Osteocyte (in vitro differentiated cells): ENCODE results near the gene SCFD2. TPM values are rescaled to one million over a fixed set of nuclear protein-coding genes. Genes with fewer than 3 reads are reported as not detected.

Source experiments
- DNase-seq: peaks from one replicate; pipeline ENCODE4 v3.0.0; 2021; ENCODE audit warnings: mixed read lengths; ENCODE audit not compliant: unreplicated experiment; ENCODE audit errors: extremely low spot score
- H3K27ac Mint-ChIP-seq: one replicate; pipeline ENCODE4 v1.8.0; 2021; ENCODE audit warnings: mild to moderate bottlenecking, mixed read lengths; ENCODE audit not compliant: unreplicated experiment
- H3K27me3 Mint-ChIP-seq: one replicate; pipeline ENCODE4 v1.8.0; 2021; ENCODE audit warnings: mixed read lengths; ENCODE audit not compliant: unreplicated experiment
- H3K36me3 Mint-ChIP-seq: one replicate; pipeline ENCODE4 v1.8.0; 2021; ENCODE audit warnings: mixed read lengths; ENCODE audit not compliant: unreplicated experiment
- H3K4me1 Mint-ChIP-seq: one replicate; pipeline ENCODE4 v1.8.0; 2021; ENCODE audit warnings: mixed read lengths; ENCODE audit not compliant: unreplicated experiment
- H3K4me3 Mint-ChIP-seq: one replicate; pipeline ENCODE4 v1.8.0; 2021; ENCODE audit warnings: mild to moderate bottlenecking, moderate library complexity, mixed read lengths; ENCODE audit not compliant: unreplicated experiment
- H3K9me3 Mint-ChIP-seq: one replicate; pipeline ENCODE4 v1.8.0; 2021; ENCODE audit warnings: mixed read lengths; ENCODE audit not compliant: unreplicated experiment
- total RNA-seq: library from RNA; stranded (reverse); gene quantifications from 2 replicates; pipeline ENCODE4 v1.2.1, GENCODE V29; 2021
- TF ChIP-seq, protein P1 (sequence below): fragments of 200-600 bp; sonication (generic); IDR thresholded peaks from 2 replicates; pipeline ENCODE4 v1.5.0; 2021; ENCODE audit warnings: antibody characterized with exemption, mild to moderate bottlenecking, moderate library complexity

The SCFD2 gene
- total RNA-seq, 1 donor from 2014 or later: 14.0 TPM

DNA sequence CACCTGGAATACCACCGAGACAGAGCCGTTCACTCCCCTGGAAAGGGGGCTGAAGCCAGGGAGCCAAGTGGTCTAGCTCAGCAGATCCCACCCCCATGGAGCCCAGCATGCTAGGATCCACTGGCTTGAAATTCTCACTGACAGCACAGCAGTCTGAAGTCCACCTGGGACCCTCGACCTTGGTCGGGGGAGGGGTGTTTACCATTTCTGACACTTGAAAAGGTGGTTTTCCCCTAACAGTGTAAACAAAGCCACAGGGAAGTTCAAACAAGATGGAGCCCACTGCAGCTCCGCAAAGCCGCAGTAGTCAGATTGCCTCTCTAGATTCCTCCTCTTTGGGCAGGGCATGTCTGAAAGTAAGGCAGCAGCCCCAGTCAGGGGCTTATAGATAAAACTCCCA is 260.5 kb downstream of the SCFD2 start:
- peaks cover 23% of the 10 kb centered on the region for H3K9me3 Mint-ChIP-seq
- no peak overlapping the region for H3K27ac Mint-ChIP-seq
- H3K4me1 Mint-ChIP-seq: peaks cover 17% of the 10 kb centered on the region
- DNase-seq: no peak
- no peaks in the 10 kb centered on the region for H3K36me3 Mint-ChIP-seq
- H3K4me3 Mint-ChIP-seq: no peak overlapping the region
- TF ChIP-seq, protein P1, sequence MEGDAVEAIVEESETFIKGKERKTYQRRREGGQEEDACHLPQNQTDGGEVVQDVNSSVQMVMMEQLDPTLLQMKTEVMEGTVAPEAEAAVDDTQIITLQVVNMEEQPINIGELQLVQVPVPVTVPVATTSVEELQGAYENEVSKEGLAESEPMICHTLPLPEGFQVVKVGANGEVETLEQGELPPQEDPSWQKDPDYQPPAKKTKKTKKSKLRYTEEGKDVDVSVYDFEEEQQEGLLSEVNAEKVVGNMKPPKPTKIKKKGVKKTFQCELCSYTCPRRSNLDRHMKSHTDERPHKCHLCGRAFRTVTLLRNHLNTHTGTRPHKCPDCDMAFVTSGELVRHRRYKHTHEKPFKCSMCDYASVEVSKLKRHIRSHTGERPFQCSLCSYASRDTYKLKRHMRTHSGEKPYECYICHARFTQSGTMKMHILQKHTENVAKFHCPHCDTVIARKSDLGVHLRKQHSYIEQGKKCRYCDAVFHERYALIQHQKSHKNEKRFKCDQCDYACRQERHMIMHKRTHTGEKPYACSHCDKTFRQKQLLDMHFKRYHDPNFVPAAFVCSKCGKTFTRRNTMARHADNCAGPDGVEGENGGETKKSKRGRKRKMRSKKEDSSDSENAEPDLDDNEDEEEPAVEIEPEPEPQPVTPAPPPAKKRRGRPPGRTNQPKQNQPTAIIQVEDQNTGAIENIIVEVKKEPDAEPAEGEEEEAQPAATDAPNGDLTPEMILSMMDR: no peak
- no peaks in the 10 kb centered on the region for H3K27me3 Mint-ChIP-seq

DNA sequence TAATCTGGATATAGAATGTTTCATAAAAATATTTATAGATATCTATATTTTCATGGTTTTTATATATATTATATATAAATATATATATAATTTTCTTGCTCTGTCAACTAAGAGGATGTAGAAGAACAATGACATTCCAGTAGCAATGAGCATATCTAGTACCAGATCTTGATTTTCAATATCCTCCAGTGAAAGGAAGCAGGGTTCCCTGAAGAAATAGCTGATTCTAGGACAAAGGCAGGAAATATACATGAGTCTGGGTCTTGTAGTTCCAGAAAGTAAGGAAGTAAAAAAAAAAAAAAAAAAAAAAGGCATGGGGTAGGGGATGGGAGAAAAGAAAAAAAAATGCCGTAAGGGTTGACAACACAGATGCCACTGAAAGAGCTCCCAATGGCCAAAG is 262.4 kb downstream of the SCFD2 start:
- no peak overlapping the region for H3K4me3 Mint-ChIP-seq
- TF ChIP-seq, protein P1: no peak
- no peak for DNase-seq
- H3K36me3 Mint-ChIP-seq: no peaks in the 10 kb centered on the region
- peaks cover 21% of the 10 kb centered on the region for H3K4me1 Mint-ChIP-seq
- H3K27ac Mint-ChIP-seq: no peak overlapping the region
- H3K27me3 Mint-ChIP-seq: no peaks in the 10 kb centered on the region
- H3K9me3 Mint-ChIP-seq: peaks cover 24% of the 10 kb centered on the region

DNA sequence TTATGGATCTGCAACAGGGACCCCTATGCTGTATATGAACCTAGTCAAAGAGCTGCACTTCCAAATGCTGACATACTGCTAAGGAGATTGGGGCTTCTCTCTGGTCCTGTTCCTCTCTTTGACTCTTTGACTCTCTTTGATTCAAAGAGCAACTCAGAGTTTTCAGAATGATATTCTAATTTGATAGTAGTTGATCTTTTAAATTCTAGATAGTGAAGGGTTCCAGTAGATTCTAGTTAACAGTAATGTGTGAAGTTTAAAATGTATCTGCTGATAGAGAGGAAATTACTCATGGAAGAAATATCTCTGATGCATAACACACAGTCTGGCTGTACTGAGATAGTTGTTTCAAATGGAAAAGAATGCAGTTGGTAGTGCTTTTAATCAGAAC is 264.7 kb downstream of the SCFD2 start:
- peak overlapping the region; percentile 21 for H3K27ac Mint-ChIP-seq
- TF ChIP-seq, protein P1: no peak
- no peak overlapping the region for H3K4me3 Mint-ChIP-seq
- peaks cover 21% of the 10 kb centered on the region for H3K4me1 Mint-ChIP-seq
- H3K9me3 Mint-ChIP-seq: peaks cover 12% of the 10 kb centered on the region
- DNase-seq: no peak
- H3K36me3 Mint-ChIP-seq: no peaks in the 10 kb centered on the region
- H3K27me3 Mint-ChIP-seq: no peaks in the 10 kb centered on the region

DNA sequence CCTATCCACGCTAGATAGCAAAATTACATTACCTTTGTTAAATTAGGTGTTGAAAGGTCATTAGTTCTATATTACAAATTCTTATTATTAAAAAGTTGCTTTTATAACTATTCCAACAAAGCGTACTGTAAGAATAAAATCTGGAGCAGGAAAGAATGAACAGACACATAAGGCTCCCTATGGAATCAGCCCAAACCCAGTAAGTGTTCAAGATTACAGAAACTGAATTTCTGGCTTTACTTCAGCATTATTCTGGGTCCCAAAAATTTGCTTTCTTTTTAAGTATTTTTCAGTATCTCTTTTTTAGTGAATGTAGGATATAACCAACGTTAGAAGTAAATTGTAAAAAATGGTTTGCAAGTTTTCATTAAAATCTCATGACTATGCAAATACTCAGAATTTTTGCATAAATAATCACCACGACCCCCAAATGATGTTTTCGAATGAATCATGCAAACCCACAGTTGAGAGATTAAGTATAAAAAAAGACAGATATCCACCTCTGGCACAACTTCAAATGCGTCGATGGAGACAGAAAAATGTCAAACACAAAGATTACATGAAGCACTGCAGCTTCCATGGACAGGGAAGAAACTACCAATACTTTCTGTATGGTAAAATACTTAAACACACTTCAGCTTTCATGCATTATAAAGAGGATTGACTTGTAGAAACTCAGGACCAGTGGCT is 265.2 kb downstream of the SCFD2 start:
- no peaks in the 10 kb centered on the region for H3K36me3 Mint-ChIP-seq
- H3K27me3 Mint-ChIP-seq: no peaks in the 10 kb centered on the region
- H3K27ac Mint-ChIP-seq: peak overlapping the region; percentile 21
- TF ChIP-seq, protein P1: no peak
- H3K4me3 Mint-ChIP-seq: no peak overlapping the region
- peaks cover 12% of the 10 kb centered on the region for H3K9me3 Mint-ChIP-seq
- peaks cover 21% of the 10 kb centered on the region for H3K4me1 Mint-ChIP-seq
- no peak for DNase-seq

DNA sequence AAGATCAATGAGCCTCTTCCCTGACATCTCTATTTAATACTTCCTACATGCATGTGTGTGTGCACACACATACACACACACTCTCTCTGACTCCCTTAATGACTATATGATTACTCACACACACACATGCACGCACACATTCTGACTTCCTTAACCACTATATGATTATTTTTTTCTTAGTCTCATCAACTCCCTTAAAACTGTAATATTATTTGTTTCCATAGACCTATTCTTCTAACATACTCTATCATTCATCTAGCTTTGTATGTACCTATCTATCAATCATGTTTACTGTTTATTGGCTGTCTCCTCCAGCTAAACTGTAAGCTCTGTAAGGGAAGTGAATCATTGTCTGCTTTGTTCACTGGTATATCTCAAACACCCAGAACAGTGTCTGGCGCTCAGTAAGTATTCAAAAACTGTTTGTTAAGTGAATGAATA is 267.2 kb downstream of the SCFD2 start:
- no peak for DNase-seq
- Mint-ChIP-seq H3K27me3 (no peaks in the 10 kb centered on the region), H3K4me1 (peaks cover 21% of the 10 kb centered on the region), H3K27ac (no peak overlapping the region), H3K36me3 (no peaks in the 10 kb centered on the region), H3K4me3 (no peak overlapping the region), H3K9me3 (peaks cover 23% of the 10 kb centered on the region)
- TF ChIP-seq, protein P1: no peak
